ENCODE measurements around the gene PDLIM7. TPM values are rescaled to one million over a fixed set of nuclear protein-coding genes. Genes with fewer than 3 reads are reported as not detected.

The PDLIM7 gene
- total RNA-seq, 4 donors from 2014 or later = 316 to 1,085 (median 575) TPM

DNA sequence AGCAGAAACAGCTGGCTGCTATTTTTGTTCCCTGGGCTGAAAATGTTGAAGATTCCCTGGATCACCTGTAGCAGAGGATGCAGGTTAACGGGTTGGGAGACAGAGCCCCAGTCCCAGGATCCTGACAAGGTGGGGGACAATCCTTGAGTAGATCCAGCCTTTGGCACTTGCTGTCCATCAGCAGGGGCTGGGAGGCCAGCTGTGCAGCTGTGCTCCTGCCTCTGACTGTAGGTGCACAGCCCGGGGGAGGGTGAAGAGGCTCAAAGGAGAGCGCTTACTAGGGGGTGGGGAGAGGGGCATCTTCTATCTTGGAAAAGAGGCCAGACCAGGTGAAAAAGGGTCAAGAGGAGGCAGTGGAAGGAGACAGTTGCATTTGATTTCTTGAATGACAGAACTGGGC is 22.9 kb upstream of the PDLIM7 start:
- no peak overlapping the region for H3K4me3 ChIP-seq
- DNase-seq (ENCODE audit: extremely low spot score) = no peak
- no peaks in the 10 kb centered on the region for H3K9me3 ChIP-seq
- intact Hi-C loops (cut with DNase I) = no loop called here
- H3K27ac ChIP-seq (replicated peaks in 1 of 4) = no peak overlapping the region
- WGBS = 90% methylated on average over 3 of the region's 3 CpGs
- H3K27me3 ChIP-seq = no peaks in the 10 kb centered on the region
- no peak for TF ChIP-seq EP300 (IDR thresholded peaks at IDR 0.05)
- TF ChIP-seq POLR2AphosphoS5 (IDR thresholded peaks at IDR 0.05) = no peak
- TF ChIP-seq, protein P1, sequence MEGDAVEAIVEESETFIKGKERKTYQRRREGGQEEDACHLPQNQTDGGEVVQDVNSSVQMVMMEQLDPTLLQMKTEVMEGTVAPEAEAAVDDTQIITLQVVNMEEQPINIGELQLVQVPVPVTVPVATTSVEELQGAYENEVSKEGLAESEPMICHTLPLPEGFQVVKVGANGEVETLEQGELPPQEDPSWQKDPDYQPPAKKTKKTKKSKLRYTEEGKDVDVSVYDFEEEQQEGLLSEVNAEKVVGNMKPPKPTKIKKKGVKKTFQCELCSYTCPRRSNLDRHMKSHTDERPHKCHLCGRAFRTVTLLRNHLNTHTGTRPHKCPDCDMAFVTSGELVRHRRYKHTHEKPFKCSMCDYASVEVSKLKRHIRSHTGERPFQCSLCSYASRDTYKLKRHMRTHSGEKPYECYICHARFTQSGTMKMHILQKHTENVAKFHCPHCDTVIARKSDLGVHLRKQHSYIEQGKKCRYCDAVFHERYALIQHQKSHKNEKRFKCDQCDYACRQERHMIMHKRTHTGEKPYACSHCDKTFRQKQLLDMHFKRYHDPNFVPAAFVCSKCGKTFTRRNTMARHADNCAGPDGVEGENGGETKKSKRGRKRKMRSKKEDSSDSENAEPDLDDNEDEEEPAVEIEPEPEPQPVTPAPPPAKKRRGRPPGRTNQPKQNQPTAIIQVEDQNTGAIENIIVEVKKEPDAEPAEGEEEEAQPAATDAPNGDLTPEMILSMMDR (IDR thresholded peaks at IDR 0.05) = no peak
- no peak for TF ChIP-seq POLR2A (IDR thresholded peaks at IDR 0.05; ENCODE audit: low read depth)
- H3K36me3 ChIP-seq = peaks cover 44 to 66% (median 64%) of the 10 kb centered on the region in 4 donors
- H3K4me1 ChIP-seq = peaks cover 14 to 35% (median 21%) of the 10 kb centered on the region in 4 donors

DNA sequence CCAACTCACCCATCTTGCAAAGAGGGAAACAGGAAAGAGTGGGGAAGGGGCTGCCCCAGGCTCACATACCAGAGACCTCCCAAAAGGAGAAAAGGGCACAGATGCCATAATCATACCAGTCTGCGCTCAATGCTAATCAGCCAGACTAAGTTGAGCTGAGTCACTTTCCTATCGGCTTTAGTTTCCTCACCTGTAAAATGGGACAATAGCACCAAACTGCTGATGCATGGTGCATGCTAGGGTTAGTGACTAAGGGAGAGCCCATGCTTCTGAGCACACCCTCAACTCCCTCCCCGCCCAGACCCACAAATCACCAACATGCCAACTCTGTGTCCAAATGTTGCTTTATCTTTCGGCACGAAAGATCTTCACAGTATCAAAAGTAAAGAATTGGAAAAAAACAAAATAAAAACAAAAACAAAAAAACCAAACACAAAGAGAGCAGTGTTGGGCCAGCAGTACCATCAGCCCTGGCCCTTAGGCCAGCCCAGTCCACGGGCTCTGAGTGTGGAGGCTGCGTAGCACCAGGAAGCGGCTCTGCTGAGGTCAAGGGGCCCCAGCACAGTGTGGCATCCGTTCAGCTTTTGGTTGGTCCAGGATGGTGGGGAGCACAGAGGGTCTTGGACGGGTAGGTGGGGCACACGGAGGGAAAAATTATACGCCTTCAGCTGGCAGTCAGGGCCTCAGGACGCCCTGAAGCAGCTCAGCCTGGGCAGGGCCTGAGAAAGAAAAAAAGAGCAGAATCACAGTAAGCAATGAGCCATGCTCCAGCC is 22.2 kb upstream of the PDLIM7 start:
- Histone ChIP-seq H3K9me3 (no peaks in the 10 kb centered on the region), H3K27me3 (no peaks in the 10 kb centered on the region), H3K36me3 (peaks cover 43 to 66% (median 64%) of the 10 kb centered on the region in 4 donors), H3K4me3 (no peak overlapping the region), H3K4me1 (peaks cover 17 to 41% (median 26%) of the 10 kb centered on the region in 4 donors), H3K27ac (replicated peaks in 1 of 4) (peak overlapping the region in 1 of 4 donors; percentile 62)
- TF ChIP-seq POLR2A (IDR thresholded peaks at IDR 0.05; ENCODE audit: low read depth) (no peak), EP300 (IDR thresholded peaks at IDR 0.05) (no peak), POLR2AphosphoS5 (IDR thresholded peaks at IDR 0.05) (no peak)
- TF ChIP-seq, protein P1 (IDR thresholded peaks at IDR 0.05) = no peak
- no peak for DNase-seq (ENCODE audit: extremely low spot score)
- WGBS = 84% methylated on average over 13 of the region's 13 CpGs
- intact Hi-C loops (cut with DNase I) = loop anchor here (5.0 kb wide), 1 partner anchor 33 kb away; the partner anchor contains the start of gene FAM193B

DNA sequence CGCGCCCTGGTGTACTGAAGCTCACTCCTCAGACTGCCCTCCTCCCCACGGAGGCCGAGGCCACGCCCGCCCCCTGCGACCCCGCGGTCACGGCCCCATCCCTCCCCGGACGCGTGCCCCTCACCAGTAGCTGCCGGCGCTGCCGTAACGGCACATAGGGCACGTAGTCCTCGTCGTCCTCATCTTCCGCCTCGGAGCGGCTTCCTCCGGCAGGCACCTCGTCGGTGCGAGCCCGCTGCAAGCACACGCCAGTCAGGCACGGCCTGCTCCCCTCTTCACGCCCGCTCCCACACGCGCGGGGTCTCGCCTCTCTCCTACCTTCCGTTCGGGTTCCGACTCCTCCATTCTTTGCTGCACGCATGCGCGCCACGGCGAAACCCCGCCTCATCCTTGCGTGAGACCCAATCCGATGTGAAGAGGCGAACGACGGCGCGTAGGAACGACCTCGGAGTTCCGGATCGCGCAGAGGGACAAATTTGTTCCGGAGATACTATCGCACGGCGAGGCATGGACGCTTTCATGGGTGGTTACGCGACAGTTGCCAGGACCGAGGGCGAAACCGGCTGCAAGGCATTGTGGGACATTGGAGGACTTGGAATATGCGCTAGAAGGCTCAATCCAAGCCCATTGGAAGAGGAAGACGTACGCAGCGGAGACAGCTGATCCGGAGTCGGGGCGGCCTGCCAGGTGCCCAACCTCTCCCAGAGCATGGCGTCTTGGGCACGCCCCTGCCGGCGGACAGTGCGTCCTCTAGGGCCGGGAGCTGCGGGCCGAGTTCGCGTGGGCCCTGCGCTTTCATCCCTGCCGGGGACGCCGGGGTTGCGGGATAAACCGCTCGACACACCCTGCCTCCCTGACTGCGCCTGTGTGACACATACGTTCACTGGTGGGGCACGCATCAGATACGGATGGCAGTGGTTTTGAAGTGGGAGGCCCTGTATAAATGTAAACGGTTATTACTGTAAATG is 19.5 kb upstream of the PDLIM7 start, which contains the start of gene DDX41:
TSS of gene DDX41 (minus strand) at position 361 of the 968 bp plus-strand sequence. CDS start at position 345, 16 bp downstream.
- under 1% methylated on average over 50 of the region's 96 CpGs for WGBS
- intact Hi-C loops (cut with DNase I) = loop anchor here (5.0 kb wide), 1 partner anchor 35 kb away; the partner anchor contains the start of gene FAM193B
- H3K4me1 ChIP-seq = peaks cover 17 to 49% (median 32%) of the 10 kb centered on the region in 4 donors
- H3K9me3 ChIP-seq = no peaks in the 10 kb centered on the region
- H3K27me3 ChIP-seq = no peaks in the 10 kb centered on the region
- peak; percentile 99 for DNase-seq (ENCODE audit: extremely low spot score)
- TF ChIP-seq POLR2AphosphoS5 (IDR thresholded peaks at IDR 0.05) (peak; percentile 92 to 99), POLR2A (IDR thresholded peaks at IDR 0.05; ENCODE audit: low read depth) (no peak), EP300 (IDR thresholded peaks at IDR 0.05) (no peak)
- TF ChIP-seq, protein P1 (IDR thresholded peaks at IDR 0.05) = peak; percentile 4 to 10 (median 8)
- peak within 1 kb of the TSS; percentile 79 to 98 (median 94) for H3K4me3 ChIP-seq
- H3K27ac ChIP-seq (replicated peaks in 1 of 4) = peak within 1 kb of the TSS; percentile 85 to 91 (median 90)
- H3K36me3 ChIP-seq = peaks cover 56 to 66% (median 65%) of the 10 kb centered on the region in 4 donors

DNA sequence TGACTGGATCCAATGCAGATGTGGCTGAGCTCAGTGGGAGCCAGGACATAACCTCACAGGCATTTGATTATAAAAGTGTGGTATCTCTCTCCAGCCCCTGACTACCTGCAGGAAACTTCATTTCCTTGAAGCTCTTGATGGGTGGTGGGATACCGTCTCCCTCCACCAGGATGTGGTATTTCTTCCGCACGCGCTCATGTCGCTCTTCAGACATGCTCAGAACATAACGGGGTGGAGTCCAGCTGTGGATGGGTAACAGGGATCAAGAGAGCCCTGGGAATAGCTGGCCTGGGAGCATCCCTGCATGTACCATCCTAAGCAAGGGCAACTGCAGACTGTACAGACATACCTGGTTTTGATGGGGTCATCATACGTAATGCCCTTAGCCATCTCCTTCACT is 18.2 kb upstream of the PDLIM7 start:
- Histone ChIP-seq H3K9me3 (no peaks in the 10 kb centered on the region), H3K27me3 (no peaks in the 10 kb centered on the region), H3K4me1 (peaks cover 17 to 49% (median 32%) of the 10 kb centered on the region in 4 donors), H3K36me3 (peaks cover 51 to 66% (median 65%) of the 10 kb centered on the region in 4 donors), H3K4me3 (peak overlapping the region; percentile 79 to 98 (median 94)), H3K27ac (replicated peaks in 1 of 4) (no peak overlapping the region)
- no peak for DNase-seq (ENCODE audit: extremely low spot score)
- intact Hi-C loops (cut with DNase I) = loop anchor here (5.0 kb wide), 1 partner anchor 37 kb away; the partner anchor contains the start of gene FAM193B
- TF ChIP-seq POLR2AphosphoS5 (IDR thresholded peaks at IDR 0.05) (no peak), POLR2A (IDR thresholded peaks at IDR 0.05; ENCODE audit: low read depth) (no peak)
- 91% methylated on average over 6 of the region's 7 CpGs for WGBS
